A673 (cell line): ENCODE data around the gene SSBP4. TPM values are rescaled to one million over a fixed set of nuclear protein-coding genes. Genes with fewer than 3 reads are reported as not detected.
A peak's percentile ranks its signal among the peaks of the same experiment; 100 is the strongest.

Source experiments
- BruUV-seq: library from RNA; stranded (reverse); fragments of 400-500 nt; replicated peaks from 2 replicates; lab custom pipeline; 2021; lab: Mats Ljungman, UMichigan
- CTCF ChIA-PET: fragments of 300-600 bp; sonication (Branson Sonifier 250); formaldehyde crosslinking; loops from one replicate; lab custom pipeline; 2022; ENCODE audit warnings: antibody characterized with exemption; lab: Charles Lee
- POLR2A ChIA-PET: fragments of 300-600 bp; sonication (Branson Sonifier 250); formaldehyde crosslinking; loops from one replicate; lab custom pipeline; 2022; ENCODE audit warnings: antibody characterized with exemption; ENCODE audit not compliant: low non-redundant PET; lab: Charles Lee
- DNase-seq: peaks from one replicate; pipeline ENCODE4 v3.0.0-alpha.2; 2015; ENCODE audit warnings: low spot score
- H3K27ac ChIP-seq: fragments of 200-600 bp; sonication (generic); 2 replicates; pipeline ENCODE4 v1.5.1; 2016; ENCODE audit warnings: mixed run types, low read depth, mild to moderate bottlenecking, mixed read lengths, antibody characterized with exemption, low read length; ENCODE audit not compliant: poor library complexity, severe bottlenecking
- H3K27me3 ChIP-seq: fragments of 200-600 bp; sonication (generic); replicated peaks from 2 replicates; pipeline ENCODE4 v1.6.1; 2017; ENCODE audit warnings: mixed run types, low read depth, mild to moderate bottlenecking, mixed read lengths, antibody characterized with exemption, low read length; ENCODE audit not compliant: insufficient read depth, poor library complexity
- H3K36me3 ChIP-seq: fragments of 200-600 bp; sonication (generic); 2 replicates; pipeline ENCODE4 v1.6.1; 2016; ENCODE audit warnings: mixed run types, mild to moderate bottlenecking, mixed read lengths, antibody characterized with exemption, low read length; ENCODE audit not compliant: insufficient read depth, poor library complexity, severe bottlenecking
- H3K4me1 ChIP-seq: fragments of 200-600 bp; sonication (generic); 2 replicates; pipeline ENCODE4 v1.6.1; 2017; ENCODE audit warnings: mixed run types, mild to moderate bottlenecking, mixed read lengths, antibody characterized with exemption, low read length; ENCODE audit not compliant: insufficient read depth, poor library complexity, severe bottlenecking
- H3K4me3 ChIP-seq: fragments of 200-600 bp; sonication (generic); 2 replicates; pipeline ENCODE4 v1.5.1; 2016; ENCODE audit warnings: low read depth, mixed run types, mild to moderate bottlenecking, mixed read lengths, low read length; ENCODE audit not compliant: poor library complexity, severe bottlenecking
- H3K9me3 ChIP-seq: fragments of 200-600 bp; sonication (generic); 2 replicates; pipeline ENCODE4 v1.6.1; 2016; ENCODE audit warnings: mixed run types, low read depth, mild to moderate bottlenecking, mixed read lengths, antibody characterized with exemption, low read length; ENCODE audit not compliant: poor library complexity, severe bottlenecking
- EZH2 ChIP-seq: fragments of 200-600 bp; sonication (generic); IDR thresholded peaks from 2 replicates; pipeline ENCODE4 v1.6.1; 2017; ENCODE audit warnings: borderline replicate concordance, low read depth, mild to moderate bottlenecking, mixed read lengths, antibody characterized with exemption, low read length; ENCODE audit not compliant: poor library complexity, severe bottlenecking
- intact Hi-C: fragments of 100-400 bp; cut with micrococcal nuclease; formaldehyde crosslinking; loops from one replicate; pipeline ENCODE4 v1.10.0; 2022; ENCODE audit not compliant: unreplicated experiment
- total RNA-seq: library from RNA; stranded (reverse); gene quantifications from 2 replicates; pipeline ENCODE4 v1.2.3, GENCODE V29; 2021
- TF ChIP-seq, protein P1 (sequence below): fragments of 300-800, 200-600 bp; sonication (generic); conservative IDR thresholded peaks from 2 replicates; pipeline ENCODE4 v1.5.1; 2017; ENCODE audit warnings: low read depth, mild to moderate bottlenecking, antibody characterized with exemption, low read length, moderate library complexity, mixed read lengths

Gene SSBP4
- total RNA-seq, 1 experiment from 2014 or later: 248 TPM

GRCh38 chr19:18408053-18408476 is 11.1 kb upstream of the SSBP4 start:
- H3K27me3 ChIP-seq: no peaks in the 10 kb centered on the region
- peak; percentile 56 for DNase-seq
- no peak for TF ChIP-seq EZH2
- TF ChIP-seq, protein P1, sequence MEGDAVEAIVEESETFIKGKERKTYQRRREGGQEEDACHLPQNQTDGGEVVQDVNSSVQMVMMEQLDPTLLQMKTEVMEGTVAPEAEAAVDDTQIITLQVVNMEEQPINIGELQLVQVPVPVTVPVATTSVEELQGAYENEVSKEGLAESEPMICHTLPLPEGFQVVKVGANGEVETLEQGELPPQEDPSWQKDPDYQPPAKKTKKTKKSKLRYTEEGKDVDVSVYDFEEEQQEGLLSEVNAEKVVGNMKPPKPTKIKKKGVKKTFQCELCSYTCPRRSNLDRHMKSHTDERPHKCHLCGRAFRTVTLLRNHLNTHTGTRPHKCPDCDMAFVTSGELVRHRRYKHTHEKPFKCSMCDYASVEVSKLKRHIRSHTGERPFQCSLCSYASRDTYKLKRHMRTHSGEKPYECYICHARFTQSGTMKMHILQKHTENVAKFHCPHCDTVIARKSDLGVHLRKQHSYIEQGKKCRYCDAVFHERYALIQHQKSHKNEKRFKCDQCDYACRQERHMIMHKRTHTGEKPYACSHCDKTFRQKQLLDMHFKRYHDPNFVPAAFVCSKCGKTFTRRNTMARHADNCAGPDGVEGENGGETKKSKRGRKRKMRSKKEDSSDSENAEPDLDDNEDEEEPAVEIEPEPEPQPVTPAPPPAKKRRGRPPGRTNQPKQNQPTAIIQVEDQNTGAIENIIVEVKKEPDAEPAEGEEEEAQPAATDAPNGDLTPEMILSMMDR: peak; percentile 72
- intact Hi-C loops: no loop called here
- no peaks in the 10 kb centered on the region for H3K4me1 ChIP-seq
- H3K9me3 ChIP-seq: no peaks in the 10 kb centered on the region
- H3K36me3 ChIP-seq: no peaks in the 10 kb centered on the region
- POLR2A ChIA-PET: no interaction called here
- H3K27ac ChIP-seq: no peak overlapping the region
- H3K4me3 ChIP-seq: no peak overlapping the region
- BruUV-seq: no TSS peak
- CTCF ChIA-PET: no interaction called here

GRCh38 chr19:18412610-18413239 is 6.5 kb upstream of the SSBP4 start:
- Histone ChIP-seq H3K4me1 (peaks cover 38% of the 10 kb centered on the region), H3K4me3 (no peak overlapping the region), H3K27ac (no peak overlapping the region), H3K27me3 (no peaks in the 10 kb centered on the region), H3K36me3 (no peaks in the 10 kb centered on the region), H3K9me3 (no peaks in the 10 kb centered on the region)
- TF ChIP-seq EZH2: no peak
- TF ChIP-seq, protein P1: no peak
- ChIA-PET CTCF (interaction anchor here (0.5 to 2.6 kb wide), 2 partner anchors 134 to 144 kb away, joined by 4 to 13 read pairs; no protein-coding TSS in a partner anchor), POLR2A (no interaction called here)
- no TSS peak for BruUV-seq
- no peak for DNase-seq
- intact Hi-C loops: no loop called here

DNA sequence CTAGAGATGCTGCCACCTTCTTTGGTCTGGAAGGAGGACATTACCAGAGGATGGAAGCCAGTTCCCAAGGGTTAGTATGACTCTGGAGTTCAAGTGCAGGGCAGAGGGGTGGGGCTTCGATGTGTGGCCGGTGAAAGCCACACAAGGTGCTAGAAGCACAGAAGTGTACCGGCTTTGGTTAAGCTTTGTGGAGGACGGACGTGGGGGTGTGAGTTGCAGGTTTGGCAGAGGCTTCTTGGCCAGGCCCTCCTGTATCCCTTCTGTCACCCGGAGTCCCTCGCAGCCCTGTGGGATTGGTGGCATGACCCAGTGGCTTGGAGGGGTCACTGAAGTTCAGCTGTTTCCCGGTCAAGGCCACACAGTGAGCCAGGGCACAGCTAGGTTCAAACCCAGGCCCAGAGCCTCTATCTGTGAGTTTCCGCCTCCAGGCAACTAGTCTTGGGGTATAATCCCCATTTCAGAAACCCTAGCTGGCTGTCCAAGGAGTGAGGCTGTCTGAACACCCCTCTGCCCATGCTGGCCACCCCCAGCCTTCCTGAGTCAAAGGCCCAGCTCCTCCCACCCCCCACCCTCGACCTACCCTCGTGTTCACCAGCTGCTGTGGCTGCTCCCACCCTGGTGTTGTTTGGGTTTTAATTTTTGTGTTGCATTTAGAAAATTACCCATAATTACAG is 4.6 kb upstream of the SSBP4 start:
- H3K4me3 ChIP-seq: no peak overlapping the region
- no peak for DNase-seq
- TF ChIP-seq EZH2: no peak
- TF ChIP-seq, protein P1: no peak
- peak overlapping the region; percentile 99 for H3K27ac ChIP-seq
- H3K36me3 ChIP-seq: no peaks in the 10 kb centered on the region
- CTCF ChIA-PET: interaction anchor here (0.5 to 1.1 kb wide), 3 partner anchors 64 to 147 kb away, joined by 3 to 7 read pairs (median 4); no protein-coding TSS in a partner anchor
- H3K27me3 ChIP-seq: no peaks in the 10 kb centered on the region
- peaks cover 50% of the 10 kb centered on the region for H3K4me1 ChIP-seq
- intact Hi-C loops: loop anchor here (5.0 kb wide), 1 partner anchor 212 kb away; the partner anchor contains the start of gene RAB3A
- BruUV-seq: TSS peak; percentile 62
- POLR2A ChIA-PET: interaction anchor here (0.6 to 1.1 kb wide), 3 partner anchors 20 to 135 kb away, joined by 3 to 4 read pairs (median 4); partner anchors contain the start of gene JUND
- no peaks in the 10 kb centered on the region for H3K9me3 ChIP-seq
